SK-N-SH (cell line): Measurements from ENCODE around the gene SOAT2. TPM values are rescaled to one million over a fixed set of nuclear protein-coding genes. Genes with fewer than 3 reads are reported as not detected.

Experiments
- CTCF ChIA-PET: fragments of 300-600, 350-600 bp; formaldehyde crosslinking; extraction: SDS; loops from one replicate; lab custom pipeline; 2021; lab: Yijun Ruan, JAX
- POLR2A ChIA-PET: fragments of 350-600 bp; sonication (Branson Sonifier 250); formaldehyde crosslinking; extraction: SDS; loops from one replicate; lab custom pipeline; 2020; ENCODE audit warnings: antibody characterized with exemption, inconsistent platforms; lab: Yijun Ruan, JAX
- DNase-seq: peaks from one replicate; pipeline ENCODE4 v3.0.0; 2012
- H2AFZ ChIP-seq: fragments of 200-600 bp; sonication (generic); 2 replicates; pipeline ENCODE4 v1.8.1; 2016; ENCODE audit warnings: antibody characterized with exemption, mild to moderate bottlenecking, low read depth
- H3F3A ChIP-seq: fragments of 200-600 bp; sonication (generic); replicated peaks from 2 replicates; pipeline ENCODE3; 2016; ENCODE audit warnings: antibody characterized with exemption, mild to moderate bottlenecking; ENCODE audit not compliant: insufficient read depth
- H3K27ac ChIP-seq, 2 experiments: fragments of 200-500 bp in 1 of 2; fragments of 200-600 bp in 1 of 2; sonication (Bioruptor generic) in 1 of 2; sonication (generic), shearing (Covaris generic) in 1 of 2; 2 replicates each; pipeline versions ENCODE4 v1.5.1 to v1.6.1; 2014 to 2016; ENCODE audit warnings: low read depth in 2 of 2, inconsistent platforms in 1 of 2, low read length in 1 of 2, mild to moderate bottlenecking in 1 of 2, mixed read lengths in 1 of 2
- H3K27me3 ChIP-seq: fragments of 200-600 bp; sonication (generic), shearing (Covaris generic); 2 replicates; pipeline ENCODE4 v1.6.1; 2016; ENCODE audit warnings: mixed run types; ENCODE audit not compliant: insufficient read depth
- H3K36me3 ChIP-seq, 2 experiments: fragments of 200-500 bp in 1 of 2; fragments of 200-600 bp in 1 of 2; sonication (Bioruptor generic) in 1 of 2; sonication (generic) in 1 of 2; replicated peaks in 1 of 2; 2 replicates each; pipeline versions ENCODE3 to v1.5.1; 2014 to 2016; ENCODE audit warnings: low read length in 1 of 2, mild to moderate bottlenecking in 1 of 2; ENCODE audit not compliant: insufficient read depth in 2 of 2, control insufficient read depth in 1 of 2
- H3K4me1 ChIP-seq, 2 experiments: fragments of 200-500 bp in 1 of 2; fragments of 200-600 bp in 1 of 2; sonication (Bioruptor generic) in 1 of 2; sonication (generic), shearing (Covaris generic) in 1 of 2; 2 replicates each; pipeline versions ENCODE4 v1.5.1 to v1.6.1; 2014 to 2016; ENCODE audit warnings: low read depth in 1 of 2, low read length in 1 of 2, mixed run types in 1 of 2; ENCODE audit not compliant: insufficient read depth in 2 of 2, control insufficient read depth in 1 of 2
- H3K4me2 ChIP-seq: fragments of 200-600 bp; sonication (generic), shearing (Covaris generic); 2 replicates; pipeline ENCODE4 v1.6.1; 2017; ENCODE audit warnings: mixed run types
- H3K4me3 ChIP-seq, 2 experiments: fragments of 200-500 bp in 1 of 2; fragments of 200-600 bp in 1 of 2; sonication (Bioruptor generic) in 1 of 2; sonication (generic), shearing (Covaris generic) in 1 of 2; 2 replicates each; pipeline versions ENCODE4 v1.5.1 to v1.8.1; 2014 to 2016; ENCODE audit warnings: low read depth in 2 of 2, inconsistent platforms in 1 of 2, low read length in 1 of 2, mild to moderate bottlenecking in 1 of 2, mixed read lengths in 1 of 2, moderate library complexity in 1 of 2
- H3K79me2 ChIP-seq: fragments of 200-600 bp; sonication (generic); 2 replicates; pipeline ENCODE4 v1.8.1; 2017; ENCODE audit warnings: mild to moderate bottlenecking; ENCODE audit not compliant: insufficient read depth
- H3K9ac ChIP-seq: fragments of 200-600 bp; sonication (generic); 2 replicates; pipeline ENCODE4 v1.6.1; 2017; ENCODE audit warnings: mixed run types
- H3K9me2 ChIP-seq: fragments of 200-600 bp; sonication (generic); 2 replicates; pipeline ENCODE4 v1.6.1; 2017; ENCODE audit warnings: mixed run types
- H3K9me3 ChIP-seq: fragments of 200-600 bp; sonication (generic); 2 replicates; pipeline ENCODE4 v1.6.1; 2017; ENCODE audit warnings: mixed run types, mild to moderate bottlenecking, moderate library complexity
- H4K20me1 ChIP-seq: fragments of 200-600 bp; sonication (generic); 2 replicates; pipeline ENCODE4 v1.6.1; 2017; ENCODE audit warnings: mild to moderate bottlenecking, mixed run types; ENCODE audit not compliant: insufficient read depth
- EP300 ChIP-seq, 2 experiments: IDR thresholded peaks; 2 replicates each; pipeline versions ENCODE4 v1.4.0 to v1.6.1; 2012; ENCODE audit warnings: borderline replicate concordance in 1 of 2, low read depth in 1 of 2, low read length in 1 of 2
- EZH2phosphoT487 ChIP-seq: fragments of 200-600 bp; sonication (generic); IDR thresholded peaks from 2 replicates; pipeline ENCODE4 v1.6.1; 2017; ENCODE audit warnings: low read depth, mixed run types, mild to moderate bottlenecking, antibody characterized with exemption, moderate library complexity, borderline replicate concordance
- NRF1 ChIP-seq: IDR thresholded peaks from 2 replicates; pipeline ENCODE4 v1.6.1; 2012; ENCODE audit warnings: low read depth, mild to moderate bottlenecking, low read length
- POLR2AphosphoS5 ChIP-seq: IDR thresholded peaks from 2 replicates; pipeline ENCODE4 v1.6.1; 2012; ENCODE audit warnings: low read depth, low read length
- RAD21 ChIP-seq: IDR thresholded peaks from 2 replicates; pipeline ENCODE4 v1.6.1; 2012; ENCODE audit warnings: mild to moderate bottlenecking, low read length
- RCOR1 ChIP-seq: fragments of 150-350 bp; IDR thresholded peaks from 2 replicates; pipeline ENCODE4 v1.6.1; 2017; ENCODE audit warnings: antibody characterized with exemption, low read length
- REST ChIP-seq: IDR thresholded peaks from 2 replicates; pipeline ENCODE4 v1.6.1; 2012; ENCODE audit warnings: mild to moderate bottlenecking, low read depth, low read length, moderate library complexity
- SIN3A ChIP-seq: IDR thresholded peaks from 2 replicates; pipeline ENCODE4 v1.6.1; 2012; ENCODE audit warnings: low read depth, mild to moderate bottlenecking, low read length, moderate library complexity, borderline replicate concordance
- USF1 ChIP-seq: IDR thresholded peaks from 2 replicates; pipeline ENCODE4 v1.4.0; 2012; ENCODE audit warnings: low read depth, borderline replicate concordance
- WGBS: methylation state at CpG from one replicate; pipeline ENCODE4 v1.1.6; 2017; ENCODE audit warnings: low lambda C conversion rate; 5-methylcytosine and 5-hydroxymethylcytosine counted together
- polyA plus RNA-seq, 3 experiments: library from polyadenylated mRNA; depleted of rRNA; stranded (reverse); fragments of >200 nt; gene quantifications; 2 replicates each; pipeline ENCODE4 v1.2.3, GENCODE V29; 2012
- TF ChIP-seq, protein P1 (sequence below): fragments of 150-350 bp; IDR thresholded peaks from 2 replicates; pipeline ENCODE4 v1.6.1; 2016; ENCODE audit warnings: mild to moderate bottlenecking, low read depth, low read length

Gene SOAT2
- polyA plus RNA-seq, 1 of the 3 experiments (the other 2 are of a cell fraction), result 0.18 TPM

DNA sequence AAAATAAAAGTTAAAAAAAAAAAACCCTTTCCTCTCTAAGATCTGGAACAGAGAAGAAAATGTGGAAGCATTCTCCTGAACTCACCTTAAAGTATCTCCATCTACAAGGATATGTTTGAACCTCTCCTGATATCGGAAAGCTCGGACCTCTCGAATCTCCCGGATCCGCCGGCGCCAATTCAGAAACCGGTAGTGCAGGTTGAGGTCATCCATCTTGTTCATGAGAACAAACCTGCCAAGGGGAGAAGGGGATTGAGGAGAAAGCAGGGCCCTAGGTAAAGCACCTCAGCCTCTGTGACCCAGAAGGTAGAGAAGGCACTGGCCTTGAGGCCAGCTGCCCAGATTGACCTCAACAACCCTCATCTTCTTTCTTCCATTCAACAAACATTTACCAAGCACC, 26.3 kb upstream of the SOAT2 start:
- Histone ChIP-seq H4K20me1 (no peaks in the 10 kb centered on the region), H2AFZ (no peak overlapping the region), H3F3A (peaks cover 20% of the 10 kb centered on the region), H3K4me1 (peaks cover 20 to 22% of the 10 kb centered on the region in 2 experiments), H3K9me2 (no peaks in the 10 kb centered on the region), H3K79me2 (peaks cover 35% of the 10 kb centered on the region), H3K9ac (no peak overlapping the region), H3K4me3 (no peak overlapping the region), H3K36me3 (peaks cover 15 to 21% of the 10 kb centered on the region in 2 experiments), H3K27me3 (no peaks in the 10 kb centered on the region), H3K9me3 (no peaks in the 10 kb centered on the region), H3K27ac (no peak overlapping the region), H3K4me2 (no peak overlapping the region)
- no peak for TF ChIP-seq RCOR1
- no peak for TF ChIP-seq RAD21
- no peak for TF ChIP-seq REST
- TF ChIP-seq, protein P1, sequence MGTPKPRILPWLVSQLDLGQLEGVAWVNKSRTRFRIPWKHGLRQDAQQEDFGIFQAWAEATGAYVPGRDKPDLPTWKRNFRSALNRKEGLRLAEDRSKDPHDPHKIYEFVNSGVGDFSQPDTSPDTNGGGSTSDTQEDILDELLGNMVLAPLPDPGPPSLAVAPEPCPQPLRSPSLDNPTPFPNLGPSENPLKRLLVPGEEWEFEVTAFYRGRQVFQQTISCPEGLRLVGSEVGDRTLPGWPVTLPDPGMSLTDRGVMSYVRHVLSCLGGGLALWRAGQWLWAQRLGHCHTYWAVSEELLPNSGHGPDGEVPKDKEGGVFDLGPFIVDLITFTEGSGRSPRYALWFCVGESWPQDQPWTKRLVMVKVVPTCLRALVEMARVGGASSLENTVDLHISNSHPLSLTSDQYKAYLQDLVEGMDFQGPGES, result no peak
- no peak for TF ChIP-seq EP300 (IDR thresholded peaks at IDR 0.05; ENCODE audit: borderline replicate concordance in 1 of 2, low read depth in 1 of 2, low read length in 1 of 2)
- TF ChIP-seq NRF1, result no peak
- TF ChIP-seq POLR2AphosphoS5, result no peak
- no peak for TF ChIP-seq USF1
- no peak for TF ChIP-seq EZH2phosphoT487
- TF ChIP-seq SIN3A, result no peak
- 98% methylated on average over 8 of the region's 8 CpGs for WGBS
- DNase-seq, result no peak
- ChIA-PET POLR2A (interaction anchor here (1.3 kb wide), 1 partner anchor 19 kb away, joined by 4 read pairs; no protein-coding TSS in a partner anchor), CTCF (interaction anchor here (0.9 to 8.8 kb wide), 6 partner anchors 10 to 83 kb away, joined by 3 to 130 read pairs (median 8); partner anchors contain the start of gene IGFBP6)
